ENCODE results near the gene NFYC.

- no peak for TF ChIP-seq EP300 (IDR thresholded peaks at IDR 0.05)
- no peak for TF ChIP-seq POLR2A (IDR thresholded peaks at IDR 0.05)
- TF ChIP-seq CTCF (IDR thresholded peaks at IDR 0.05): no peak
Observed at GRCh38 chr1:40788561-40789341, 97.2 kb downstream of the NFYC start.
